ENCODE data around the gene SH3TC1. TPM values are rescaled to one million over a fixed set of nuclear protein-coding genes. Genes with fewer than 3 reads are reported as not detected.

SH3TC1 gene
- polyA plus RNA-seq, 1 donor (not counting 4 experiments of a cell fraction or from before 2014, with no cell fraction given) = 12.3 TPM

- Histone ChIP-seq H3K27me3 (ENCODE audit: control insufficient read depth, extremely low read depth, insufficient read depth, low read length) (peaks cover 17% of the 10 kb centered on the region), H3K9me3 (ENCODE audit: control insufficient read depth, low read depth, low read length) (no peaks in the 10 kb centered on the region), H4K20me1 (ENCODE audit: control insufficient read depth, extremely low read depth, insufficient read depth, low read length) (no peaks in the 10 kb centered on the region), H3K4me2 (ENCODE audit: control insufficient read depth, extremely low read depth, insufficient read depth, low read depth, low read length) (no peak overlapping the region), H3K4me1 (ENCODE audit: control insufficient read depth, extremely low read depth, insufficient read depth, low read length) (peaks cover 13% of the 10 kb centered on the region), H3K27ac (ENCODE audit: control insufficient read depth, insufficient read depth, low read length) (no peak overlapping the region), H3K9me1 (ENCODE audit: control insufficient read depth, extremely low read depth, insufficient read depth, low read length) (no peaks in the 10 kb centered on the region), H3K79me2 (ENCODE audit: control insufficient read depth, insufficient read depth, low read length) (no peaks in the 10 kb centered on the region), H2AFZ (ENCODE audit: control insufficient read depth, low read length) (no peak overlapping the region), H3K4me3 (ENCODE audit: control insufficient read depth in 2 of 3, extremely low read depth in 1 of 3, insufficient read depth in 2 of 3, low read depth in 1 of 3, low read length in 3 of 3) (no peak overlapping the region), H3K36me3 (ENCODE audit: control insufficient read depth in 2 of 2, extremely low read depth in 1 of 2, insufficient read depth in 2 of 2, low read length in 2 of 2) (no peaks in the 10 kb centered on the region), H3K9ac (ENCODE audit: control insufficient read depth, extremely low read depth, insufficient read depth, low read length) (no peak overlapping the region)
- TF ChIP-seq EZH2 (IDR thresholded peaks at IDR 0.05; ENCODE audit: low read length) = no peak
- no peak for TF ChIP-seq CTCF (optimal IDR thresholded peaks at IDR 0.05 in 1 of 3, IDR thresholded peaks at IDR 0.05 in 1 of 3, conservative IDR thresholded peaks at IDR 0.05 in 1 of 3; ENCODE audit: extremely low read depth in 1 of 3, insufficient read depth in 2 of 3, low read length in 3 of 3)
- dilution Hi-C loops (cut with MboI; ENCODE audit: extremely low pct_ligation_motif_present, low sequenced_read_pairs) = no loop called here
- FAIRE-seq (no peak), DNase-seq (ENCODE audit: low read depth, low spot score) (no peak)
Measured at GRCh38 chr4:8280876-8281440, 81.9 kb downstream of the SH3TC1 start.

- no peak overlapping the region for H2AFZ ChIP-seq (ENCODE audit: control insufficient read depth, low read length)
- H3K36me3 ChIP-seq (ENCODE audit: control insufficient read depth in 2 of 2, extremely low read depth in 1 of 2, insufficient read depth in 2 of 2, low read length in 2 of 2) = no peaks in the 10 kb centered on the region
- H3K9me3 ChIP-seq (ENCODE audit: control insufficient read depth, low read depth, low read length) = no peaks in the 10 kb centered on the region
- H3K9me1 ChIP-seq (ENCODE audit: control insufficient read depth, extremely low read depth, insufficient read depth, low read length) = no peaks in the 10 kb centered on the region
- dilution Hi-C loops (cut with MboI; ENCODE audit: extremely low pct_ligation_motif_present, low sequenced_read_pairs) = no loop called here
- FAIRE-seq (no peak), DNase-seq (ENCODE audit: low read depth, low spot score) (no peak)
- H4K20me1 ChIP-seq (ENCODE audit: control insufficient read depth, extremely low read depth, insufficient read depth, low read length) = no peaks in the 10 kb centered on the region
- H3K4me1 ChIP-seq (ENCODE audit: control insufficient read depth, extremely low read depth, insufficient read depth, low read length) = peaks cover 12% of the 10 kb centered on the region
- TF ChIP-seq EZH2 (IDR thresholded peaks at IDR 0.05; ENCODE audit: low read length) (no peak), CTCF (optimal IDR thresholded peaks at IDR 0.05 in 1 of 3, IDR thresholded peaks at IDR 0.05 in 1 of 3, conservative IDR thresholded peaks at IDR 0.05 in 1 of 3; ENCODE audit: extremely low read depth in 1 of 3, insufficient read depth in 2 of 3, low read length in 3 of 3) (no peak)
- no peak overlapping the region for H3K4me2 ChIP-seq (ENCODE audit: control insufficient read depth, extremely low read depth, insufficient read depth, low read depth, low read length)
- no peak overlapping the region for H3K9ac ChIP-seq (ENCODE audit: control insufficient read depth, extremely low read depth, insufficient read depth, low read length)
- peaks cover 17% of the 10 kb centered on the region for H3K27me3 ChIP-seq (ENCODE audit: control insufficient read depth, extremely low read depth, insufficient read depth, low read length)
- no peak overlapping the region for H3K27ac ChIP-seq (ENCODE audit: control insufficient read depth, insufficient read depth, low read length)
- H3K79me2 ChIP-seq (ENCODE audit: control insufficient read depth, insufficient read depth, low read length) = no peaks in the 10 kb centered on the region
- H3K4me3 ChIP-seq (ENCODE audit: control insufficient read depth in 2 of 3, extremely low read depth in 1 of 3, insufficient read depth in 2 of 3, low read depth in 1 of 3, low read length in 3 of 3) = no peak overlapping the region
Measured at GRCh38 chr4:8281519-8282133, 82.5 kb downstream of the SH3TC1 start.

All from keratinocyte (primary cell).